ENCODE measurements around the gene COL28A1.
"Not testable (repeated sequence)": the region's sequence is repeated elsewhere in the genome, so short reads cannot be mapped to it uniquely, and the experiment has no call there.

The COL28A1 gene

GRCh38 chr7:7516156-7516555, 19.5 kb downstream of the COL28A1 start:
- DNase-seq: no peak

DNA sequence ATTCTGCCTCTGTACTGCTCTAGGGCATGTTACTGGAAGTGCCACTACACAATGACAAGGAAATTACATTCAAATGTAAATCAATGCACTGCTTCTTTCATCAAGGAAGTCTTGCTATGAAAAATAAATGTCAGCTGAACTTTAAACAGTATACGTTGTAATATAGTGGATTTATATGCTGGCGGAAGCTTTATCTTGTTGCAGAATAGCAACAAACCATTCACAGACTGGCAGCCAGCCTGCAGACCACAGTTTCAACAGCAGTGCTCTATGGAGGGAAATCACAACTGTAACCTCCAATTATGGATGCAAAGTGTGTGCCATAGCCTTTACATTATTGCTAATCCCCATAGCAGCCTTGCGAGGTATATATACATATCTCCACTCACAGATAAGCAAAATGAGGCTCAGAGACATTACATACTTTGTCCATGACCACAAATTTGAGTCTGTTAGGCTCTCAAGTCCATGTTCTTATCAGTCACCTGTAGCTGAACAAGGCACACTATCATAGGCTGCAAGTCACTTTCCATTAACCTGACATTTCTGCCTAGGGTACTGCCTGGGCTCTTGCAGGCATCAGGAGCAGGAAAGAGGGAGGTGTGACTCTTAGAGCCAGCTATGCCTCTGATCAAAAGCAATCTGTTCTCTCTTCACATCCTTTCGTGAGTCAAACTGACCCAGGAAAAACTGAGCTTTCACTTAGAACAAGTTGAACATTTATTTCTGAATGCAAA, 22.6 kb downstream of the COL28A1 start:
- DNase-seq: no peak

GRCh38 chr7:7510794-7511193, 24.9 kb downstream of the COL28A1 start:
- DNase-seq: no peak

GRCh38 chr7:7505915-7506314, 29.8 kb downstream of the COL28A1 start:
- no peak for DNase-seq

- DNase-seq: no peak
Measured at GRCh38 chr7:7504910-7505704, 30.6 kb downstream of the COL28A1 start.

DNA sequence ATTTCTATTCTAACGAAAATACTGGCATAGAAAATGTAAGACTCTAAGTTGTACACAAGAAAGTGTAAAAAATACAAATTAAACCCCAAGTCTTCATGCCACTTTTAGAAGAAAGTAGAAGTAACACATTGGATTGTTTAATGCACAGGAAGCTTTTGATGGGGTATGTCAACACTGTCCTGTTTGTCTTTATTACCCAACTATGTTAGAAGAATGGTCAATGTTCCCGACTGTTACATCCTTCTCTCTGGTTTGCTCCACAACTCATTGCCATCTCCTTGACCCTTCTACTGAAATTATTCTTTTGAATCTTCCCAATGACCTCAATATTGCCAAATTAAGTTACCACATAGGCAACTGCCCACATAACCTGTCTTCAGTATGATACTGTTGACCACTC, 35.8 kb downstream of the COL28A1 start:
- DNase-seq: no peak

DNA sequence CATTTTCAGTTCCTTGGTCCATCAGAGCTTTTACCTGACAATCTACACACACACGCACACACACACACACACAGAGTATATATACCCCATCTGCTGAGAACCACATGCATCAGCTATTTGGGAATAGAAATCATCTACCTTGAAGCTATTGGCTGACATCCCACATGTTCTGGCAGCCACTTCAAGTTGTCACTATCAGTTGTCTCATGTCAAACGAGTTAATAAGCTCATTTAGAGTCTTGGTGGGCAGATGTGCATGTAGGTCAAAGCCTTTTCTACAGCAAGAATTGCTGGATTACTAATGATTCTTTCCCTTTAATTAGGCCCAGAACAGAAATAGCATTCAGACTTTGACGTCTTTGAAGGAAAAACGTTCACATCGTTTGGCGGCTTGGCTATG, 36.8 kb downstream of the COL28A1 start:
- no peak for DNase-seq

DNA sequence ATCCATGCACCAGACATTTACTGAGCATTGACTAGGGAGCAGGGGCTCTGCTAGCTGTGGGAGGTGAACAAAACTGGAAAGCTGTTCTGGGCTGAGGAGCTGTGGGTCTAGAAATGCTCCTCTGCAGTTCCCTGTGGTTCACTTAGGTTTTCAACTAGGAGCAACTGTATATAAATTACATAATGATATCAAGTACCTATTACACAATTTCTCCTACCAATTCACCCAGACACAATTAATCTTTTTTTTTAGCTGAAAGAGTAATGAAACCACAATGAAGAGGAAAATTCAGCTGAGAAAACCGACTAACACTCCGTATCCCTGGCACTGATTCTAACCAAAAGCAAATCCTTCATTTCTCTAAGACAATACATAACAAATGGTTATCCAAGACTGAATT, 39.4 kb downstream of the COL28A1 start:
- no peak for DNase-seq

GRCh38 chr7:7495171-7495570, 40.5 kb downstream of the COL28A1 start:
- no peak for DNase-seq

DNA sequence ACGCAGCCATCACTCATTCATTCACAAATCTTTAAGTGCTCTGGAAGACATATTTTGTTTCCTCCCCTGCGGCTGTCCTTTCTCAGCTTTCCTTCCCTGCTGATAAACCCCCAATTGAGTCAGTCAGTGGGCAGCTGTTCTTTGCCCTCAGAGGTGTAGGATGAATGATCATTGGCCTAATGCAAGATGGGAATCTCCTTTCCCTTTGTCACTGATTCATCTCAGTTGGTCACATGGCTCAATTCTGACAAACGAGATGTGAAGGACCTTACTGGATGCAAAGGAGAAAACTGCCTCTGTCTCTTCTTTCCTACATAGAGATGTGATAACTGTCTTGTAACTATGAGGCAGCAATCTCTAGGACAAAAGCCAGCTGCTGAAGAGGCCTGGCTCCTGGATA, 44.6 kb downstream of the COL28A1 start:
- DNase-seq: no peak

DNA sequence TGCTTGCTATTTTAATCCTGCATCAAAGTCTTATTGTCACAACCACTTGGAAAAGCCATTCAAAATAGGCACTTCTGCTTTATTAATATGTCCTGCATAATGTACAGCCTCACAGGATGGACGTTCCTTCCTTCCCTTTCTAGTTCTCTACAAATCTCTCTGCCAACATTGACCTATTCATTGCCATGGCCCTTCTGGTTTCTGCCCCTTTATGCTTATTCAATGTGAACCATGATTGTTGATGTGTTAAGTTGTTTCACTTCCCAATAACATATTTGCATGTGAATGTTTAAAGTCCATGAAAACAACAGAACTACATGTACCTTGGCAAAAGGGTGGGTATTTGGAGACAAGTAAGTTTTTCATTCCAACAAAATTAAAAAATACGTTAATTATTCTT, 45.7 kb downstream of the COL28A1 start:
- no peak for DNase-seq

GRCh38 chr7:7489546-7489945, 46.1 kb downstream of the COL28A1 start:
- no peak for DNase-seq

GRCh38 chr7:7486362-7486761, 49.3 kb downstream of the COL28A1 start:
- no peak for DNase-seq

DNA sequence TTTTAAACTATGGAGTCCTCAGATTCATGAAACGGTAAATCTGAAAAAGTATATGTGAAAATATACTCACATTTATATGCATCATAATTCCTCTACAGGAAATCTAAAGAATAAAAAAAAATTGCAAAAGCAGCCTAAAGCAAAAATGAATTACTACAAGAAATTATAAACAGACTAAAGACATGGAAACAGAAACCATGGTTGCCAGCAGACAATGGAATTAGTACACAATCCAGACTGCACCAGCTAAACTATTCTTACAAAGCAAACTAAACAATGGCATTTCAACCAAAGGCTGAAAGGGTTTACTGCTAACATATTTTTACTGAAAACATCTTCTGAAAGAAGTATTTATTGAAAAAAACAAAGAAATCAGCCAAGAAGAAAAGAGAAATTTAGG, 51.6 kb downstream of the COL28A1 start:
- no peak for DNase-seq

- no peak for DNase-seq
Measured at GRCh38 chr7:7481802-7482201, 53.9 kb downstream of the COL28A1 start.

DNA sequence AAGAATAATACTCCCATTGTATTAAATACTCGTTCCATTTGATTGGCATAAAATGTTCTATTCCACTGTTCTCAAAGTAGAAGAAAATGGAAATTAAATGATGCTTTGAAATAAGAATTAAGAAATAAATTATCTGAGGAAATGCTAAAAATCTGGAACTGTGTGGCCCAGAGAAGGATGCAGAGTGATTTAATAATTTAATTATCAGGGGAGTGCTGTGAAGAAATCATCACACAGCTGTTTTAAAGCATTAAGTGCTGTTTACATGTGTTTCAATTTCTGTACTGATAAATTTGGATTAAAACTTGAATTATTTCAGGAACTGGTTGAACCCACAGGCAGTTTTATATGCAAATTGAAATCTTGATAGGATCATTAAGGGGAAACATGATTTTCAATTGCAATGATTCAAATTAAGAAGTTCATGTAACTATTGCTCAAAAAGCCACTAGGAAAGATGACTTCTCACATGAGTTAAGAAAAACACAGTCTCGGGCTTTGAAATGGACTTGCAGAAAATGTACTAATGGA, 56.3 kb downstream of the COL28A1 start:
- no peak for DNase-seq

- DNase-seq: no peak
Measured at GRCh38 chr7:7478569-7478968, 57.1 kb downstream of the COL28A1 start.

- not testable (repeated sequence) for DNase-seq
Measured at GRCh38 chr7:7477641-7478040, 58.0 kb downstream of the COL28A1 start.

DNA sequence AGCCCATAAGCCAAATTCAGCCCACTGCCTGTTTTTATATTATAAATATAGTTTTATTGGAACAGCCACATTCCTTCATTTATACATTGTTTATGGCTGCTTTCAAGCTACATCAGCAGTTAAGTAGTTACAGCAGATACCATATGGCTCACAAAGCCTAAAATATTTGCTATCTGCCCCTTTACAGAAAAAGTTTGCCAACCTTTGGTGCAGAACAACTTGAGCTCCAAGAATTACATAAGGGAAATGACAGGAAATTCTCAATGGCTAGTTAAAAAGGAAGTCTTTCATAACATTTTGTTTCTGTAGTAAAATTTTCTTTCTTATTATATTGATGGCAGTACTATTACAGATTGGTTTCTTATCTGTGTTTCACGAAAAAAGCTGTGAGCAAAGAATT, 59.3 kb downstream of the COL28A1 start:
- no peak for DNase-seq

- no peak for DNase-seq
Measured at GRCh38 chr7:7475601-7476000, 60.1 kb downstream of the COL28A1 start.

DNA sequence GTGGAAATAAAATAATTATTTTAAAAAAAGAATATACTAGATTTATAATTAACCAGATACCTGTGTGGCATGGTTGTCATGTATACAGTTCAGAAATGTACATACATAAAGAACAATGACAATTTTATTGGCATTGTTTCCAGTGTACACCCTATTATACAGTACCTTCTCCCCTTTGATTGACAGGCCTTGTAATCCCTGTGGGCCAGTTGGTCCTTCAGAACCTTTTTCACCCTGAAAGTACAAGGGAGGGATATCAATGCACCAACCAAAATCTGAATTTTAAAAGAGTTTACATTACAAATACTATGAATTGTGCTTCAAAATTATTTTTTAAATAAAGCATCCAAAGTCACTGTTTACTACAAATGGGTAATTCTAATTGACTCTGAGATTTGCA, 61.2 kb downstream of the COL28A1 start:
- no peak for DNase-seq

DNA sequence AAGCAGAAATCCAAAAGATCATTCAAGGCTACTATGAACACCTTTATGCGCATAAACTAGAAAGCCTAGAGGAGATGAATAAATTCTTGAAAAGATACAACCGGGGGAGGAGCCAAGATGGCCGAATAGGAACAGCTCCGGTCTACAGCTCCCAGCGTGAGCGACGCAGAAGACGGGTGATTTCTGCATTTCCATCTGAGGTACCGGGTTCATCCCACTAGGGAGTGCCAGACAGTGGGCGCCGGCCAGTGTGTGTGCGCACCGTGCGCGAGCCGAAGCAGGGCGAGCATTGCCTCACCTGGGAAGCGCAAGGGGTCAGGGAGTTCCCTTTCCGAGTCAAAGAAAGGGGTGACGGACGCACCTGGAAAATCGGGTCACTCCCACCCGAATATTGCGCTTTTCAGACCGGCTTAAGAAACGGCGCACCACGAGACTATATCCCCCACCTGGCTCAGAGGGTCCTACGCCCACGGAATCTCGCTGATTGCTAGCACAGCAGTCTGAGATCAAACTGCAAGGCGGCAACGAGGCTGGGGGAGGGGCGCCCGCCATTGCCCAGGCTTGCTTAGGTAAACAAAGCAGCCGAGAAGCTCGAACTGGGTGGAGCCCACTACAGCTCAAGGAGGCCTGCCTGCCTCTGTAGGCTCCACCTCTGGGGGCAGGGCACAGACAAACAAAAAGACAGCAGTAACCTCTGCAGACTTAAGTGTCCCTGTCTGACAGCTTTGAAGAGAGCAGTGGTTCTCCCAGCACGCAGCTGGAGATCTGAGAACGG, 70.5 kb downstream of the COL28A1 start:
- not testable (repeated sequence) for DNase-seq

DNA sequence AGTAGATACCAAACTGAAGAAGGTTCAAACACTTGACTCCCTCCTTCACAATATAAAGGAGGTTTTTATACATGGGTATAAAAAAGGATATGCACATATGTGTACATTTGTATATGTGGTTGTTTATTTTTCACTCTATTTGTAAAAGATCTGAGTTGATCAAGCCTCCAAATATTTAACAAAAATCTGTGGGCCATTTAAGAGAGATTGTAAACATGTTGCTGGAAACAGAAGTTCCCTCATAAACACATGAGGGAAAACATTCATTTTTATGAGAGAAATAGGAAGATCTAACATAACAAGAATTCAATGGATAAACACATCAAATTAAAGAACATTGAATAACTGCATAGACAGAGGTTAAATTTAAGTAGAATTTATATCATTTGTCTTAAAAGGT, 81.7 kb downstream of the COL28A1 start:
- DNase-seq: no peak
